Epithelial cell of proximal tubule (primary cell): Measurements from ENCODE around the gene MTERF2. TPM values are rescaled to one million over a fixed set of nuclear protein-coding genes. Genes with fewer than 3 reads are reported as not detected.
A peak's percentile ranks its signal among the peaks of the same experiment; 100 is the strongest.

Source experiments
- DNase-seq: peaks from one replicate; pipeline ENCODE4 v3.0.0-alpha.2; 2011; ENCODE audit warnings: low read depth
- H3K4me3 ChIP-seq: 2 replicates; pipeline ENCODE4 v1.5.1; 2011; ENCODE audit warnings: low read depth, mild to moderate bottlenecking, low read length
- total RNA-seq: library from RNA; depleted of rRNA; stranded (reverse); fragments of >200 nt; gene quantifications from 2 replicates; pipeline ENCODE4 v1.2.3, GENCODE V29; 2015
- TF ChIP-seq, protein P1 (sequence below): conservative IDR thresholded peaks from 2 replicates; pipeline ENCODE4 v1.5.1; 2012; ENCODE audit warnings: low read depth, mild to moderate bottlenecking, low read length

MTERF2 gene
- total RNA-seq, 1 donor from 2014 or later: 2.9 TPM

- TF ChIP-seq, protein P1, sequence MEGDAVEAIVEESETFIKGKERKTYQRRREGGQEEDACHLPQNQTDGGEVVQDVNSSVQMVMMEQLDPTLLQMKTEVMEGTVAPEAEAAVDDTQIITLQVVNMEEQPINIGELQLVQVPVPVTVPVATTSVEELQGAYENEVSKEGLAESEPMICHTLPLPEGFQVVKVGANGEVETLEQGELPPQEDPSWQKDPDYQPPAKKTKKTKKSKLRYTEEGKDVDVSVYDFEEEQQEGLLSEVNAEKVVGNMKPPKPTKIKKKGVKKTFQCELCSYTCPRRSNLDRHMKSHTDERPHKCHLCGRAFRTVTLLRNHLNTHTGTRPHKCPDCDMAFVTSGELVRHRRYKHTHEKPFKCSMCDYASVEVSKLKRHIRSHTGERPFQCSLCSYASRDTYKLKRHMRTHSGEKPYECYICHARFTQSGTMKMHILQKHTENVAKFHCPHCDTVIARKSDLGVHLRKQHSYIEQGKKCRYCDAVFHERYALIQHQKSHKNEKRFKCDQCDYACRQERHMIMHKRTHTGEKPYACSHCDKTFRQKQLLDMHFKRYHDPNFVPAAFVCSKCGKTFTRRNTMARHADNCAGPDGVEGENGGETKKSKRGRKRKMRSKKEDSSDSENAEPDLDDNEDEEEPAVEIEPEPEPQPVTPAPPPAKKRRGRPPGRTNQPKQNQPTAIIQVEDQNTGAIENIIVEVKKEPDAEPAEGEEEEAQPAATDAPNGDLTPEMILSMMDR: no peak
- no peak for DNase-seq
- no peak overlapping the region for H3K4me3 ChIP-seq
These were observed 15.9 kb downstream of the MTERF2 start for GRCh38 chr12:106971065-106971464.

- TF ChIP-seq, protein P1: no peak
- H3K4me3 ChIP-seq: no peak overlapping the region
- no peak for DNase-seq
These were observed 22.4 kb downstream of the MTERF2 start for GRCh38 chr12:106964526-106964925.

GRCh38 chr12:106962286-106962685 is 24.7 kb downstream of the MTERF2 start:
- TF ChIP-seq, protein P1: no peak
- DNase-seq: no peak
- H3K4me3 ChIP-seq: no peak overlapping the region

GRCh38 chr12:106960443-106960842 is 26.5 kb downstream of the MTERF2 start:
- TF ChIP-seq, protein P1: no peak
- DNase-seq: no peak
- H3K4me3 ChIP-seq: no peak overlapping the region

DNA sequence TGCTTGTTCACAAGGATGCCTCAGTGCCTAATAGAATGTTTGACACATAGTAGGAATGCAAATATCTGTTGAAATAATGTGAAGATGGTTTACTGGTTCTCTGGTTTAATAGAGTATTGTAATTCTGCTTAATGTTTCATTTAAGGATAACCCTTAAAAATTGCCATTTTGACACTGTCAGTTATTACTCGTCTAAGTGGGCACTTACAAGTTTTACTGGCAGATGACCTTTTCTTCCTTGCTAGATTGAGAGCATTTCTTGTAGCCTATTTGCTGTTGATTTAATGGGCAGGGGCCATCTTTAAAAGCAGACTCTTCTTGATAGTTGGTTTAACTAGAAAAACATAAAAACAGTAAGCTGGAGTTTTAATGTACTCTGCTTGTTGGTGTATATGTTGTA is 29.4 kb downstream of the MTERF2 start:
- peak overlapping the region; percentile 88 for H3K4me3 ChIP-seq
- DNase-seq: no peak
- TF ChIP-seq, protein P1: no peak

DNA sequence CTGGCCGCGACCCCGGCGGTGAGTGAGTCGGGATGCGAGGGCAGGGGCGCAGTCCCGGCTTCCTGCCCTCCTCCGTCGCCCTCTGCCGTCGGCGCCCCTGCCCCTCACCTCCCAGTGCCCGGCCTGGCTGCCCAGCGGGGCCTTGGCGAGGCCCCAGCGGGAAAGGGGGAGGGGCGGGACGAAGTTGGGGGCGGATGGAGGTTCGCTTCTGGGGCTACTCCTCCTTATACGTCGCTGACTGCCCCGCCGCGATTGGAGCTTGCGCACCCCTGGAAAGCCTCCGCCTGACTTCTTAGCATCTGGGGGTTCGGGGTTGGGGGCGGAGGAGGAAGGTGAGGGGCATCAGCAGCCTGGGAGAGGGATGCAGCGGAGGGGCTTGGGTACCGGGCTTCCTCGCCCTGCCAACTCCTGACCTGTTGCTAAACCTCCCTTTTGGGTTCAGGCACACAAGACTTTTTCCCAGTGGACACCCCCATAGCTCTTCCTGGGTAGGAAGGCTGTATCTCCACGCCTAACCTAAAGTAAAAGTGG is 30.8 kb downstream of the MTERF2 start:
- H3K4me3 ChIP-seq: peak overlapping the region; percentile 88
- no peak for DNase-seq
- TF ChIP-seq, protein P1: no peak

DNA sequence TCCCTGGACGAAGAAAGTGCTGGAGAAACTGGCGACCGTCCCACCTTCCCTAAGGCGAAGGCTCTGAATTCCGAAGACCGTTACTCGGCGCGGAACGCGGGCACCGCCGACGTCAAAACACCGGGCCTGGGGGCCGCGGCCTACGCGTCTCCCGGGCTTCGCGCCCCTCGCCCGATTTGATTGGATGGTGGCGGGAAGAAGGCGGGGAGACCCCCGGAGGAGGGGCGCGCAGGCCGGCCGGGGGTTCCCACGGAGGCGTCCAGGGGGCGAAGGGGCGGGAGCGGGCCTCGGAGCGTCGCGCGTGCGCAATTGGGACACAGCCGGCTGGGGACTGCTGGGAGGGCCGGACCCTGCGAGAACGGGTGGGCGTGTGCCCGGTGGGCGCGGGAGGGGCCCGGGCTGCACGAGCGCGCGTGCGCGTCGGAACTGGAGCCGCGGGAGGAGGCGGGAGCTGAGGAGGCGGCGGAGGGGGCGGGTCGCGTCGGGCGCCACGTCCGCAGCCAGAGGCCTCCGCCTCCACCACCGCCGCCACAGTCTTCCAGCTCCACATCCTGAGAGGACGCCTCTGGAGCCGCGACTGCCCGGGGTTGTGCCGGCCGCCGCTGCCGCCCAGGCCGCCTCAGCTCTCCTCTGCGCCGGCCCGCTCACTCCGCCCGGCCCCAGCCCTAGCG is 31.4 kb downstream of the MTERF2 start, which contains the start of gene TMEM263:
TSS of gene TMEM263 (plus strand) at position 531 of the 671 bp plus-strand sequence. CDS start 11,210 bp downstream, outside the sequence.
- peak within 1 kb of the TSS; percentile 88 for H3K4me3 ChIP-seq
- TF ChIP-seq, protein P1: no peak
- no peak for DNase-seq
